Measurements from ENCODE around the gene FLT3.

FLT3 gene

GRCh38 chr13:27971776-27972477 lies 128.4 kb downstream of the FLT3 start:
- Histone ChIP-seq H3K9me3 (ENCODE audit: severe bottlenecking) (no peaks in the 10 kb centered on the region), H3K27ac (ENCODE audit: poor library complexity, severe bottlenecking) (no peak overlapping the region), H3K4me3 (ENCODE audit: severe bottlenecking) (no peak overlapping the region), H3K4me1 (ENCODE audit: insufficient read depth, poor library complexity, severe bottlenecking) (no peaks in the 10 kb centered on the region), H3K36me3 (ENCODE audit: low read depth) (no peaks in the 10 kb centered on the region), H3K27me3 (ENCODE audit: insufficient read depth, poor library complexity, severe bottlenecking) (peaks cover 96% of the 10 kb centered on the region)
- TF ChIP-seq, protein P1, sequence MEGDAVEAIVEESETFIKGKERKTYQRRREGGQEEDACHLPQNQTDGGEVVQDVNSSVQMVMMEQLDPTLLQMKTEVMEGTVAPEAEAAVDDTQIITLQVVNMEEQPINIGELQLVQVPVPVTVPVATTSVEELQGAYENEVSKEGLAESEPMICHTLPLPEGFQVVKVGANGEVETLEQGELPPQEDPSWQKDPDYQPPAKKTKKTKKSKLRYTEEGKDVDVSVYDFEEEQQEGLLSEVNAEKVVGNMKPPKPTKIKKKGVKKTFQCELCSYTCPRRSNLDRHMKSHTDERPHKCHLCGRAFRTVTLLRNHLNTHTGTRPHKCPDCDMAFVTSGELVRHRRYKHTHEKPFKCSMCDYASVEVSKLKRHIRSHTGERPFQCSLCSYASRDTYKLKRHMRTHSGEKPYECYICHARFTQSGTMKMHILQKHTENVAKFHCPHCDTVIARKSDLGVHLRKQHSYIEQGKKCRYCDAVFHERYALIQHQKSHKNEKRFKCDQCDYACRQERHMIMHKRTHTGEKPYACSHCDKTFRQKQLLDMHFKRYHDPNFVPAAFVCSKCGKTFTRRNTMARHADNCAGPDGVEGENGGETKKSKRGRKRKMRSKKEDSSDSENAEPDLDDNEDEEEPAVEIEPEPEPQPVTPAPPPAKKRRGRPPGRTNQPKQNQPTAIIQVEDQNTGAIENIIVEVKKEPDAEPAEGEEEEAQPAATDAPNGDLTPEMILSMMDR (IDR thresholded peaks at IDR 0.05; ENCODE audit: poor library complexity, severe bottlenecking): no peak
- no peak for DNase-seq (ENCODE audit: low spot score)
- no peak for ATAC-seq (ENCODE audit: low read depth)

DNA sequence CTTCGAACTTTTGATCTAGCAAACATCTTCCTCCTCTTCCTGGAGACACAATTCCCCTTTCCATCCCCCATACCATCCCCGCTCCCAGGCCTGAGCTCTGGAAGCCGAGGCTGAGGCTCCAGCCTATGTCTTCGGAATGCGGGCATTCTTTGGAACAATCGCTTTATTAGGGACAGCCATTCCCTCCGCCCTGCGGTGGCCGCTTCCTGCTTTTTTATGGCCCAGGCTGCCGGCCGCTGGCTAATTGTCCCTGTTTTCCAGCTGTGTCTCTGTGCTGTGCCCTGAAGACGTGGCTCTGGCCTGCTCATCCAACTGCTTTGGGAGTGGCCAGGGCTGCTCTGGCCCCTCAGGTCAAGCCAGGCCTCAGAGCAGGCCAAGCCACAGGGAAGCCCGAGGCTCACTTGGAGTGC lies 129.1 kb downstream of the FLT3 start:
- peaks cover 96% of the 10 kb centered on the region for H3K27me3 ChIP-seq (ENCODE audit: insufficient read depth, poor library complexity, severe bottlenecking)
- no peaks in the 10 kb centered on the region for H3K9me3 ChIP-seq (ENCODE audit: severe bottlenecking)
- ATAC-seq (ENCODE audit: low read depth) (no peak), DNase-seq (ENCODE audit: low spot score) (no peak)
- H3K4me3 ChIP-seq (ENCODE audit: severe bottlenecking): no peak overlapping the region
- no peak overlapping the region for H3K27ac ChIP-seq (ENCODE audit: poor library complexity, severe bottlenecking)
- H3K36me3 ChIP-seq (ENCODE audit: low read depth): no peaks in the 10 kb centered on the region
- TF ChIP-seq, protein P1 (IDR thresholded peaks at IDR 0.05; ENCODE audit: poor library complexity, severe bottlenecking): no peak
- no peaks in the 10 kb centered on the region for H3K4me1 ChIP-seq (ENCODE audit: insufficient read depth, poor library complexity, severe bottlenecking)

DNA sequence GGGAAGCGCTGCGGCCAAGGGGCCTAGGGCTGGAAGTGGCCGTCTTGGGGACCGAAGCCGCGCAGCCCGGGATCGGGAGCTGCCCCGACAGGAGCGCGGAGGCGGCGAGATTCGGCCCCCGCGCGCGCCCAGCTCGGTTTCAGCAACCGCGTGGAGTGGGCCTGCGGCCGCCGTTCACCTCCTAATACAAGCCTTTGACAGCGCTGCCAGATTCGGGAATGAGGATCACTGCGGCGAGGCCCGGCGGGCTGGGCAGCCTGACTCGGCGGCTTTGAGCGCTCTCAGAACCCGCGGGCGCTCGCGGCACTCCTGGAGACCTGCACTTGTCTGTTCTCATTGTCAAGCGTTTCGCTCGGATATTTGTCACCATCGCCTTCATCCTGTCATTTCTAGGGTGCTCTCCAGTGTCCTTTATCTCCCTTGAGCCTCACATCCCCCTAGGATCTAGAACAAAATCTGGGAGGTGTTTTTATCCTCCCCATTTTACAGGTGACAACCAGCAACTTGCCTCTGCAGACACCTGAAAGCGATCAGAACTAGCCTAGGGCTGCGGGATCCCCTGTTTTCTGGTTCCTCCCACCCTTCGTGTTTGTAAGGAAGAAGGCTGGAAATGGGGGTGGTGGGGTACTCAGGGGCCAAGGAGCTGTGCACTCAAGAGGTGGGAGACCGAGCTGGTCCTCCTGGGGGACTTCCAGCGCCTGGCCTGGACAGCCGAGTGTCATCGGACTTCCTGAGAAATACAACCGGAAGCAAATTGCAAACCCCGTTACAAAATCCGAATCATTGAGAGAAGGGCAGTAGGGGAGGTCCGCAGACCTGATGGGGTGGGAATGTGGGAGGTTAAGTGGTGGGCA lies 129.8 kb downstream of the FLT3 start:
- no peak overlapping the region for H3K27ac ChIP-seq (ENCODE audit: poor library complexity, severe bottlenecking)
- no peaks in the 10 kb centered on the region for H3K9me3 ChIP-seq (ENCODE audit: severe bottlenecking)
- H3K27me3 ChIP-seq (ENCODE audit: insufficient read depth, poor library complexity, severe bottlenecking): peaks cover 96% of the 10 kb centered on the region
- ATAC-seq (ENCODE audit: low read depth) (no peak), DNase-seq (ENCODE audit: low spot score) (no peak)
- no peak overlapping the region for H3K4me3 ChIP-seq (ENCODE audit: severe bottlenecking)
- no peaks in the 10 kb centered on the region for H3K36me3 ChIP-seq (ENCODE audit: low read depth)
- no peaks in the 10 kb centered on the region for H3K4me1 ChIP-seq (ENCODE audit: insufficient read depth, poor library complexity, severe bottlenecking)
- TF ChIP-seq, protein P1 (IDR thresholded peaks at IDR 0.05; ENCODE audit: poor library complexity, severe bottlenecking): no peak

DNA sequence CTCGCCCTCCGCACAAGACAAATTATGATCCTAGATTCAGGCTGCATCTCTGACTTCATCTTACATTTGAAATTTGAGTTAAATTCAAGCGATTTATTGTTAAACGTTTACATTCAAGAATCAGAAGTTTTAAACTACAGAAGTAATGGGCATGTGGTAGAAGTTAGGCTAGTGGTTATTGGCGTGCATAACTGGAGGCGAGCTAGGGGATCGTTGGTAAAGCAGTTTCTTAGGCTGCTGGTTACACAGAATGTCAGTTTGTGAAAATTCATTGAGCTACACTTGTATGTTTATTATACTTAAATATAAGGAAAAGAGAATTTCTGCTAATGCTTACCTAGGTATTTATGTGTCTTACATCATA lies 130.5 kb downstream of the FLT3 start:
- no peak for ATAC-seq (ENCODE audit: low read depth)
- H3K4me3 ChIP-seq (ENCODE audit: severe bottlenecking): no peak overlapping the region
- H3K36me3 ChIP-seq (ENCODE audit: low read depth): no peaks in the 10 kb centered on the region
- H3K27ac ChIP-seq (ENCODE audit: poor library complexity, severe bottlenecking): no peak overlapping the region
- H3K4me1 ChIP-seq (ENCODE audit: insufficient read depth, poor library complexity, severe bottlenecking): no peaks in the 10 kb centered on the region
- TF ChIP-seq, protein P1 (IDR thresholded peaks at IDR 0.05; ENCODE audit: poor library complexity, severe bottlenecking): no peak
- no peak for DNase-seq (ENCODE audit: low spot score)
- peaks cover 96% of the 10 kb centered on the region for H3K27me3 ChIP-seq (ENCODE audit: insufficient read depth, poor library complexity, severe bottlenecking)
- no peaks in the 10 kb centered on the region for H3K9me3 ChIP-seq (ENCODE audit: severe bottlenecking)

Measured in RWPE2 (cell line).